Measurements from ENCODE around the gene SPATS2.

DNA sequence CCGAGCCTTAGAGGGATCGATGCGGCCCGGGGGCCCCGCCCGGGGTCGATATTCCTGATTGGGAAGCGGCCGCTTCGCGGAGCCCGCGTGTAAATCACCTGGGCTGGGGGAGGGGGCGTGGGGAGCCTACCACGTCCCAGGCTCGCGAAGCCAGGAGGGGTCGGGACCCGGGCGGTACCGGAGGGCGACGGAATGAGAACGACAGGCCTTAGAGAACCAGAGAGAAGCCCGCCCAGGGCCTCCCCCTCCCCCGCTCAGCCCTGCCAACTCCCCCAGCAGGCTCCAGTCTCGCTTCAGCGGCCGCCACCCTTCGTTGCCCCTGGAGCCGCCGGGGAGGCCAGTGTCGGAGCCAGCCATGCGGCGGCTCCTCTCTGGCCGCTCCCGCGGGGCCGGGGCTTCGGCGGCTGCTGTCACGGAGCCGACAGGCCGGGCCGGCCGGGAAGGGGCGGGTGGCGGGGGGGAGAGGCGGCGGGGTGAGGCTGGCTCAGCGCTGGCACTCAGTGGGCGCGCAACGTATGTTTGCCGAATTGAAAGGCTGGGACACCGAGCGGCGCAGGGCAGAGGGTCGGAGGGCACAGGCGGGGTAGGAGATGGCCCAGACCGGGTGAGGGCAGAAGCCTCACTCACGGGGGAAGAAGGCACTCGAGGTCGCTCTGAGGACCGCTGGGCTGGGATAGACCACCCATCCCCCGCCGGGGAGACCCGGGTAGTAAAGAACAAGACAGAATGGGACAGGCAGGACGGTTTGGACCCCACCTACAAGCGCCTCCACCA, 22.0 kb upstream of the SPATS2 start:
- no peak for TF ChIP-seq EZH2 (IDR thresholded peaks at IDR 0.05; ENCODE audit: insufficient read depth, low read length)
- TF ChIP-seq, protein P1, sequence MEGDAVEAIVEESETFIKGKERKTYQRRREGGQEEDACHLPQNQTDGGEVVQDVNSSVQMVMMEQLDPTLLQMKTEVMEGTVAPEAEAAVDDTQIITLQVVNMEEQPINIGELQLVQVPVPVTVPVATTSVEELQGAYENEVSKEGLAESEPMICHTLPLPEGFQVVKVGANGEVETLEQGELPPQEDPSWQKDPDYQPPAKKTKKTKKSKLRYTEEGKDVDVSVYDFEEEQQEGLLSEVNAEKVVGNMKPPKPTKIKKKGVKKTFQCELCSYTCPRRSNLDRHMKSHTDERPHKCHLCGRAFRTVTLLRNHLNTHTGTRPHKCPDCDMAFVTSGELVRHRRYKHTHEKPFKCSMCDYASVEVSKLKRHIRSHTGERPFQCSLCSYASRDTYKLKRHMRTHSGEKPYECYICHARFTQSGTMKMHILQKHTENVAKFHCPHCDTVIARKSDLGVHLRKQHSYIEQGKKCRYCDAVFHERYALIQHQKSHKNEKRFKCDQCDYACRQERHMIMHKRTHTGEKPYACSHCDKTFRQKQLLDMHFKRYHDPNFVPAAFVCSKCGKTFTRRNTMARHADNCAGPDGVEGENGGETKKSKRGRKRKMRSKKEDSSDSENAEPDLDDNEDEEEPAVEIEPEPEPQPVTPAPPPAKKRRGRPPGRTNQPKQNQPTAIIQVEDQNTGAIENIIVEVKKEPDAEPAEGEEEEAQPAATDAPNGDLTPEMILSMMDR (IDR thresholded peaks at IDR 0.05; ENCODE audit: insufficient read depth, low read depth, low read length), result no peak
